Ectodermal cell (in vitro differentiated cells): Measurements from ENCODE around the gene UVRAG. TPM values are rescaled to one million over a fixed set of nuclear protein-coding genes. Genes with fewer than 3 reads are reported as not detected.

Experiments
- H3K27ac ChIP-seq: 2 replicates; pipeline ENCODE4 v1.7.0; 2013; ENCODE audit warnings: mild to moderate bottlenecking, low read depth, low read length; ENCODE audit not compliant: insufficient read depth, poor library complexity, severe bottlenecking
- H3K27me3 ChIP-seq: 2 replicates; pipeline ENCODE4 v1.7.0; 2013; ENCODE audit warnings: mild to moderate bottlenecking, low read length; ENCODE audit not compliant: insufficient read depth, control insufficient read depth, poor library complexity, severe bottlenecking
- H3K36me3 ChIP-seq: one replicate; pipeline ENCODE4 v1.7.0; 2013; ENCODE audit warnings: low read length; ENCODE audit not compliant: control insufficient read depth, insufficient read depth
- H3K4me1 ChIP-seq: one replicate; pipeline ENCODE4 v1.7.0; 2013; ENCODE audit warnings: low read length; ENCODE audit not compliant: control insufficient read depth, insufficient read depth
- H3K4me3 ChIP-seq: 2 replicates; pipeline ENCODE4 v1.7.0; 2013; ENCODE audit warnings: low read depth, low read length, control low read depth; ENCODE audit not compliant: insufficient read depth
- H3K9me3 ChIP-seq: 2 replicates; pipeline ENCODE4 v1.7.0; 2013; ENCODE audit warnings: mild to moderate bottlenecking, low read length, moderate library complexity; ENCODE audit not compliant: control insufficient read depth
- WGBS, 2 experiments: methylation state at CpG; one replicate each; pipeline ENCODE4 v1.1.7; 2013; ENCODE audit warnings: missing lambda C conversion rate in 2 of 2; 5-methylcytosine and 5-hydroxymethylcytosine counted together
- polyA plus RNA-seq, 4 experiments: library from polyadenylated mRNA; stranded (reverse); fragments of 50-300 nt; gene quantifications; one replicate each; pipeline ENCODE4 v1.2.3, GENCODE V29; 2013

UVRAG gene
- polyA plus RNA-seq (2013, experiment 1 of 4): 20.4 TPM
- polyA plus RNA-seq (2013, experiment 2 of 4): 19.7 TPM
- 16.4 TPM for polyA plus RNA-seq (2013, experiment 3 of 4)
- 15.8 TPM for polyA plus RNA-seq (2013, experiment 4 of 4)

DNA sequence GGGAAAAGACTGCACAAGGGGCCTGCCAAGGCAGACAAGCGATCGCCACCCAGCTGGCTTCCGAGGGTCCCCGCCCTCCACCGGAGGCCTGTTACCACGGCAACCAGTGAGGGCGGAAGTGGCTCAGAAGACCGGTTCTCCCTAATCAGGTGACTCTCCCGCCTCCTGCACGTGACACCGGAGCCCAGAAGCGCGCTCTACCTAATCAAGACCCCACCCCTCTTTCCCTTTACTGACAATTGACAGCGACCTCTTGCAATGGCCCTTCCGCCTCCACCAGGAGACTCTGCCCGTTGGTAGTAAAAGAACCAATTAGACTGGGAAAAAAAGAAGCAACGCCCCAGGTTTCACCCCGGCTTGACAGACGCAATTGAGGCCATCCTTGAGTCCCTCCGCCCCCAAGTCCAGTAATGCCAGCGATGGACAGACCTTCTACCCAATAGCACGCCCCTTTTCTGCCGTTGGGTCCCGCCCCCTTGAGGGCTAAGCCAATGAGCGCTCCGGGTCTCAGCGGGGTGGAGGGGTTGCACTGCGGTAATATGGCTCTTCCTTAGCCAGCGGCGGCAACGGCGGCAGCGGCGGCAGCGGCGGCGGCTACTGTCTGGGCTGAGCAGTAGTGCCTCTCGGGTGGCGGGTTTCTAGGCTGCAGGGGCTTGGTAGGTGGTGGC lies at the start of gene UVRAG:
TSS of gene UVRAG (plus strand) at position 534 of the 668 bp plus-strand sequence. CDS start 198 bp downstream, outside the sequence.
- Histone ChIP-seq H3K36me3 (no peaks in the 10 kb centered on the region), H3K4me3 (peak within 1 kb of the TSS; percentile 83), H3K4me1 (peaks cover 21% of the 10 kb centered on the region), H3K27ac (peak within 1 kb of the TSS; percentile 47), H3K9me3 (no peaks in the 10 kb centered on the region), H3K27me3 (no peaks in the 10 kb centered on the region)
- 0% methylated on average over 39 of the region's 39 CpGs for WGBS, 2 experiments

DNA sequence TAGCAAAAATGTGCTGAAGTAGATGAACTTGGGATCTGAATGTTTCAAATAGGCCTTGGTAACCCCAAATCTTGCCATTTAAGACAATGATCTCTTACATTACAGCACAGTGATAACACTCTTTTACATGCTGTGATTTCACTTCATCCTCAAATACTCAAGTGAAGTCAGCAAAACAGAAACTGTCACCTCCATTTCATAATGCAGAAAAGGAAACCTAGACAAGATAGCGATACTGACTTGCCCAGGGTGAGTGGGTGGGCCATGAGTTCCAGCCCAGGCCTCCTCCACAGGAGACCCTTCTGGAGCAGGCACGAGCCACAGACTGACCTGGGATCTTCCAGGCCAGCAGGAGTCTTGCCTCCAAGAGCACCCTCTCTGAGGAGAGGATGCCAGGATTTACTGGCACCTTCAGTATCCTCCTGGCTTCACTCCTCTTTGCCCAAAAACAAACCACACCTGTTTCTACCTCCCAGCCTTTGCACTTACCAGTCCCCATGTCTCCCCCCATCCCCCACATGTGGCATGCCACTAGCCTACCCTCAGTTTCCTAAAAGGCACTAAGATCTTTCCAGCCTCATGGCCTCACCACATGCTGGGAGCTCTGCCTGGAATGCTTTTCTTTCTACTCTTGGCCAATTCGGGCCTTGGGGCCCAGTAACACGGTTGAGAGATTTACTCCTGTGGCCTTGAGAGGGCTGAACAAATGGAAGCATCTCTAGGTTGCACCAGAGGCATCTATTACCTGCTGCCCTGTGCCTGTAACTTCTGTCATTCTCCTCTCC lies 48.4 kb upstream of the UVRAG start:
- no peaks in the 10 kb centered on the region for H3K36me3 ChIP-seq
- no peak overlapping the region for H3K27ac ChIP-seq
- H3K4me3 ChIP-seq: no peak overlapping the region
- H3K9me3 ChIP-seq: no peaks in the 10 kb centered on the region
- 51% methylated on average over 4 of the region's 4 CpGs for WGBS, 2 experiments
- peaks cover 18% of the 10 kb centered on the region for H3K4me1 ChIP-seq
- H3K27me3 ChIP-seq: peaks cover 43% of the 10 kb centered on the region

DNA sequence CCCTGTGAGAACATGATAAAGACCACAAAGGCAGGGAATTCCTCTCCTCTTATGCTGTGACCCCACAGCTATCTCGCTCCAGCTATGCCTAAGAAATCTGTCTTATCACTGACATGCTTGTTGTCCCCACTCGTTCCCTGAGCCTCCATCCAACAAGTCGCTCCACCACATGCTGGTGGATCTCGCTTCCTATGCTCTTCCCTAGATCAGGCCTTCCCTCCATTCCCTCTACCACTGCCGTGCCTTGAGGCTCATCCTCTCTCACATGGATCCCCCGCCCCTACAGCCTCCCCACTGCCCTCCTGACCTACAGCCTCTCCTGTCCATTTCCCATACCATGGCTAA lies 47.8 kb upstream of the UVRAG start:
- H3K36me3 ChIP-seq: no peaks in the 10 kb centered on the region
- no peak overlapping the region for H3K27ac ChIP-seq
- H3K4me3 ChIP-seq: no peak overlapping the region
- H3K4me1 ChIP-seq: peaks cover 18% of the 10 kb centered on the region
- no peaks in the 10 kb centered on the region for H3K9me3 ChIP-seq
- H3K27me3 ChIP-seq: peaks cover 43% of the 10 kb centered on the region
- 84 to 86% methylated on average over 6 of the region's 6 CpGs for WGBS, 2 experiments

DNA sequence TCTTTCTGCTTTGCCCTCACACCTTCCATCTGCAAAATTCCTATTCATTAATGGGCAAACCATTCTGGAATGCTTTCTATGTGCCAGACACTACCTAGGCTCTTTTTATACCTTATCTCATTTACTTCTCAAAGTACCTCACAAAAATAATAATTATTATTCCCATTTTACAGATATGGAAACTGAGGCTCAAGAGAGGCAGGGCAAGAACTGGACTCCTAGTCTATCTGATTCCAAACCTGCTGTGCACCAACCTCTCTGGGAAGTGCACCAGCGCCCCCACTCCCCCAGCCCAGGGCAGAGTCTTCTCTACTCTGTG lies 47.3 kb upstream of the UVRAG start:
- Histone ChIP-seq H3K27ac (no peak overlapping the region), H3K9me3 (no peaks in the 10 kb centered on the region), H3K4me1 (peaks cover 18% of the 10 kb centered on the region), H3K4me3 (no peak overlapping the region), H3K27me3 (peaks cover 43% of the 10 kb centered on the region), H3K36me3 (no peaks in the 10 kb centered on the region)
- 57 to 67% methylated on average over 1 of the region's 1 CpG for WGBS, 2 experiments

DNA sequence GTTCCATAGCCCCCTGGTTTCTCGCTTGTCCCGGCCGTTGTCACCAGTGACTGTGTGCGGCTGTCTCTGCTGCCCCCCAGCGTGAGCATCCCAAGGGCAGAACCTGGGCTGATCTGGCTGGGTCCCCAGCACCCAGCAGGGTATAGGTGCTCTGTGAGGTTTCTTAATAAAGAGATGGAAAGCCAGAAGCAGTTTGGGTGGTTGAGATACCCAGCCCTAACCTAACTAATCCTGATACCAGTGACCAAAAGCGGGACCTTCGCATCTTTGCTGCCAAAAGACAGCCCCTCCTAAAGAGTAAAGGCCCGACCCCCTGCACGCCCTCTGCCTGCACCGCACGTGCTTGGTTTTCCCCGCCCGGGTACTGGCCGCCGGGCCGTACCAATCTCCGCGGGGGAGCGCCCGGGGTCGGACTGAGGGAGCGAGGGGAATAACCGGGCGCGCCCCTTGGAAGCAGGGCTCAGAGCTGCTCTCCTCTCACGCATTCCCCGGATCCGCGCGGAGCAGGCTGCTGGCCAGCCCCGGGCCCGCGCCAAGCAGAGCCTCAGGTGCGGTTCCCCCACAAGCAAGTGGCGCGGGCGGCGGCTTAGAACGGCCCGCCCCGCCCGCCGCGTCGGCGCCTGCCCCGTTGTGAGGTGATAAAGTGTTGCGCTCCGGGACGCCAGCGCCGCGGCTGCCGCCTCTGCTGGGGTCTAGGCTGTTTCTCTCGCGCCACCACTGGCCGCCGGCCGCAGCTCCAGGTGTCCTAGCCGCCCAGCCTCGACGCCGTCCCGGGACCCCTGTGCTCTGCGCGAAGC lies 46.7 kb upstream of the UVRAG start, which contains the start of gene DGAT2:
TSS of gene DGAT2 (plus strand) at position 667 of the 797 bp plus-strand sequence. CDS start 214 bp downstream, outside the sequence.
- 4 to 5% methylated on average over 66 of the region's 66 CpGs for whole genome bisulfite sequencing, 2 experiments
- peaks cover 43% of the 10 kb centered on the region for H3K27me3 ChIP-seq
- H3K9me3 ChIP-seq: no peaks in the 10 kb centered on the region
- H3K27ac ChIP-seq: no peak within 1 kb of the TSS
- H3K4me1 ChIP-seq: peaks cover 18% of the 10 kb centered on the region
- H3K36me3 ChIP-seq: no peaks in the 10 kb centered on the region
- peak within 1 kb of the TSS; percentile 35 for H3K4me3 ChIP-seq

DNA sequence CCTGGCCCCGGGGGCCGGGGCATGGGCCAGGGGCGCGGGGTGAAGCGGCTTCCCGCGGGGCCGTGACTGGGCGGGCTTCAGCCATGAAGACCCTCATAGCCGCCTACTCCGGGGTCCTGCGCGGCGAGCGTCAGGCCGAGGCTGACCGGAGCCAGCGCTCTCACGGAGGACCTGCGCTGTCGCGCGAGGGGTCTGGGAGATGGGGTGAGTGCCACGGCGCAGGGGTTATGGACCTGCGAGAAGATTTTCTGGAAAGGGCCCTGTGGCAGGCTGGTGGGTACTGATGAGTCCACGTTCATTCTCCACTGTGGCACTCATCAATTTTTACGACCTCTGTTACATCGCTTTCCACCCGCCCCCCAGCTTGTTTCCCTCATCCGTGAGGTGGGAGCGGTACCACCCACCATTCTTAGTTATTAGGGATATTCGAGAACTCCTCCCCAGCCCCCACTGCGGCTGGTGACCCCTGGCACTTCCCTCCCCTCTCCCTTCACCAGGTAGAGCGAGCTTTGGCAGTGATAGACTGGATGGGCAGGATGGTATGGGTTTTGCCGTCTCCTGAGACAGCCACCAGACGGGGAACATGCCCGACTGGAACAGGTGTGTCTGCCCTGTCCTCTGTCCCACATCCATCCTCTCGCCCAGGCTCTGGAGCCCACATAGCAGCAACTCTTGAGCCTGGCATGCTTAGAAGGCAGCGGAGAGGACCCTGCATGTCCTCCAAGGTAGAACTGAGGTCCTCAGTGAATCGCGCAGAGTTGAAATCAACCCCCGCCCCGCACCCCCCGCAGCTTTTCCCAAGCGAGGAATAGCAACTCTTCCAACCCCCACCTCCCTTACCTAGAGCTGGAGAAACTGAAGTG lies 45.9 kb upstream of the UVRAG start:
- H3K36me3 ChIP-seq: no peaks in the 10 kb centered on the region
- H3K4me3 ChIP-seq: peak overlapping the region; percentile 35
- H3K27ac ChIP-seq: no peak overlapping the region
- peaks cover 18% of the 10 kb centered on the region for H3K4me1 ChIP-seq
- 7% methylated on average over 46 of the region's 46 CpGs for WGBS, 2 experiments
- H3K9me3 ChIP-seq: no peaks in the 10 kb centered on the region
- peaks cover 43% of the 10 kb centered on the region for H3K27me3 ChIP-seq

DNA sequence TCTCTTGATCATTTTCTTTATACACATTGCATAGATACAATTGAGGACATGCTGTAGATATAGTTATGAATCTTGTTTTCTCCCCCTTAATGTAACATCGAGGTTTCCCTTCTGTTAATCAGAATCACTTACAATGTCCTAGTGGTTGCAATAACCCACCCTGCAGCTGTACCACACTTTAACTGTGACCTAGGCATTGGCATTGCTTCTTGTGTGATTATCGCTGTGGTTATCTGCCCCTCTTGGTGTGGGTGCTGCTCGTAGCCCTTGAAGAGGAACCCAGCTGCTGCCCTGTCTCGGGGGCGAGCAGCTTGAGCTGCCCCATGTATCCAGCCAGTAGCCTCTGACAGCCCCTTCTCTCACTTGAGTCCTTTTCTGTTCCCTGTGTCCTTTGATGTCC lies 44.9 kb upstream of the UVRAG start:
- Histone ChIP-seq H3K9me3 (no peaks in the 10 kb centered on the region), H3K27ac (no peak overlapping the region), H3K4me3 (no peak overlapping the region), H3K27me3 (peaks cover 43% of the 10 kb centered on the region), H3K4me1 (peaks cover 18% of the 10 kb centered on the region), H3K36me3 (no peaks in the 10 kb centered on the region)
- 88 to 90% methylated on average over 5 of the region's 5 CpGs for WGBS, 2 experiments

DNA sequence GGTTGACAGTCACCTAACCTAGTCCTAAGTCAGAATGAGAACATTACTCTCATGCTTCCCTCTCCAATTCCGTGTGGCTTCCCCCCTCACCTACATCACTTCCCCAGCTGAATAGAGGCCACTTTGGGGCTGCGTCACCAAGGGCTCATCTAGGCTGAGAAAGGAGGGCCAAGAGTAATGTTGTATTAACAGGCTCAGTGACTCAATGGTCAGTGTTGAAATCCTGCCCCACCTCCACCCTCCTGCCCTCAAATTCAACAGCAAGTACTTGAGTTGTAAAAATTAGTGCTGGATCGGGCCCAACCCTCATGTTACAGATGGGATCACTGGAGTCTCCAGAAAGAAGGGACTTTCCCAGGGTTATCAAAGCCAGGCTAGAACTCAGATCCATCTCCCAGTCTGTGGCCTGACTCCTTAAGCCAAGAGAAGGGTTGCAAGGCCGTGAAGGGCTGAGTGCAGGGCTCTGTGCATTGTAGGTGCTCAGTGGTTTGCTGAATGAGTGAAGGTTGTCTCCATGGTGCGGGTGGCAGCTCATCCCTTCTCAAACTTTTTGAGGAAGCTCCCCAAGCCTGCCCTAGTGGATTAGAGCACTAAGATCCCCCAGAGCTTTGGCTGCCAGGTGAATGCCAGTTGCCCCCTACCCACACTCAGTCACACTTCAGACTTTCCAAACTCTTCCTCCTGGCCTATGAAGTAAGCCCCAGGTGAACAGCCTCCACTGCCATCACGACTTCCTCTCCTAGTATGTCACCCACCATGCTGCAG lies 43.2 kb upstream of the UVRAG start:
- Histone ChIP-seq H3K4me3 (no peak overlapping the region), H3K36me3 (no peaks in the 10 kb centered on the region), H3K27me3 (peaks cover 43% of the 10 kb centered on the region), H3K4me1 (peaks cover 15% of the 10 kb centered on the region), H3K27ac (no peak overlapping the region), H3K9me3 (no peaks in the 10 kb centered on the region)
- WGBS, 2 experiments: 89 to 91% methylated on average over 6 of the region's 6 CpGs
